ENCODE results near the gene RNASE11. TPM values are rescaled to one million over a fixed set of nuclear protein-coding genes. Genes with fewer than 3 reads are reported as not detected.

RNASE11 gene
- total RNA-seq, 1 experiment from 2014 or later, result not detected

DNA sequence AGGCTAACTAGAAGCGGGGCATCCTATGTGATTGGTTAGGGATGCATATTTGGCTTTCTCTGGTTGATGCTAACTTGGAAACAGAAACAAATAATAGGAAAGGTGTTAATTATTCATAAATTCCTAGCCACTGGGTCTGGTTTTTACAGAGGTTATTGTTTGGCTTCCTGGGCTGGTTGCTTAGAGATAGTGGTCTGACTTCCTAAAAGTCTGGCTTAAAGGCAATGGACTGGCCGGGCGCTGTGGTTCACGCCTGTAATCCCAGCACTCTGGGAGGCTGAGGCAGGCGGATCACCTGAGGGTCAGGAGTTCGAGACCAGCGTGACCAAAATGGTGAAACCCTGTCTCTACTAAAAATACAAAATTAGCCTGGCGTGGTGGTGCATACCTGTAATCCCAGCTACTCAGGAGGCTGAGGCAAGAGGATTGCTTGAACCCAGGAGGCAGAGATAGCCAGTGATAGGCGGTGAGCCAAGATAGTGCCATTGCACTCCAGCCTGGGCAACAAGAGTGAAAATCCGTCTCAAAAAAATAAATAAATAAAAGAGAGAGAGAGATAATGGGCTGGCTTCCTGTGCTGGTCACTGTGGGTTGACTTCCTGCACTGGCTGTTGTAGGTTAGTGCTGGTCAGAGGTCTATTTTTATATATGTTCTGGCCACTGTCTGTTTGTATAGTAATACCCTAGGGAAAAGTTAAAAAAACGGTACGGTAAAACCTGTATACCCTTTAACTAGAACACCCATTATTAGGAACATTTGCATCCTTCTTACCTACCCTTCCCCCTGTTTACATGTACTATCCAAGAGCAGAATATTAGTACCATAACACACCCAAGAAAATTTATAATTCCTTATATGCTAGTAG, 29.6 kb upstream of the RNASE11 start:
- no peak overlapping the region for H3K18ac ChIP-seq (ENCODE audit: insufficient read length, low read depth, low read length)
- Mint-ChIP-seq H3K4me1 (peaks cover 11% of the 10 kb centered on the region in 2 experiments), H3K4me3 (no peak overlapping the region), H3K36me3 (ENCODE audit: insufficient read depth in 1 of 3, low read depth in 3 of 3) (no peaks in the 10 kb centered on the region; a peak in 2 of 7 replicates), H3K27me3 (ENCODE audit: low read depth) (peaks cover 3% of the 10 kb centered on the region), H3K27ac (no peak overlapping the region; a peak in 1 of 7 replicates), H3K9me3 (no peaks in the 10 kb centered on the region)
- H4K5ac ChIP-seq (ENCODE audit: insufficient read length, low read depth, low read length), result no peak overlapping the region
- no peaks in the 10 kb centered on the region for H3K4me1 ChIP-seq (ENCODE audit: insufficient read depth, low read length)
- H4K91ac ChIP-seq (ENCODE audit: insufficient read length, low read depth, low read length), result no peak overlapping the region
- no peak overlapping the region for H3K27ac ChIP-seq (ENCODE audit: insufficient read length, low read depth, low read length)
- H3K23ac ChIP-seq (ENCODE audit: insufficient read length, low read depth, low read length), result no peak overlapping the region
- WGBS (ENCODE audit: extremely low coverage, insufficient read length, low lambda C conversion rate), result no CpG with 5 or more reads among the region's 12 CpGs
- no peak overlapping the region for H3K4ac ChIP-seq (ENCODE audit: low read depth, low read length)
- no peaks in the 10 kb centered on the region for H4K20me1 ChIP-seq (ENCODE audit: control insufficient read depth, insufficient read depth, insufficient read length)
- H3K79me2 ChIP-seq (ENCODE audit: insufficient read depth, low read length), result no peaks in the 10 kb centered on the region
- H2BK20ac ChIP-seq (ENCODE audit: low read depth, low read length, poor library complexity, severe bottlenecking), result no peak overlapping the region
- no peaks in the 10 kb centered on the region for H3K23me2 ChIP-seq (ENCODE audit: insufficient read length, low read depth, low read length, poor library complexity, severe bottlenecking)
- no peak overlapping the region for H3T11ph ChIP-seq (ENCODE audit: low read length)
- H3K4me2 ChIP-seq (ENCODE audit: insufficient read depth, insufficient read length, low read length), result no peak overlapping the region
- H3K27me3 ChIP-seq (ENCODE audit: insufficient read depth, low read length), result no peaks in the 10 kb centered on the region; the same call in 1 of the 2 replicates
- H2BK120ac ChIP-seq (ENCODE audit: low read depth, low read length, poor library complexity, severe bottlenecking), result no peak overlapping the region
- H3K14ac ChIP-seq (ENCODE audit: insufficient read depth, low read length), result no peak overlapping the region
- no peak for TF ChIP-seq CTCF (conservative IDR thresholded peaks at IDR 0.05)
- H2BK15ac ChIP-seq (ENCODE audit: low read depth, low read length), result no peak overlapping the region
- H3K56ac ChIP-seq (ENCODE audit: insufficient read length, low read depth, low read length), result no peak overlapping the region
- no peak overlapping the region for H2AFZ ChIP-seq (ENCODE audit: low read length)
- H2BK12ac ChIP-seq (ENCODE audit: insufficient read length, low read depth, low read length), result no peak overlapping the region
- no peak overlapping the region for H2AK5ac ChIP-seq (ENCODE audit: insufficient read length, low read length)
- no peak overlapping the region for H3K9ac ChIP-seq (ENCODE audit: extremely low read depth, insufficient read length, low read length)
- DNase-seq, result no peak
- no peak overlapping the region for H4K8ac ChIP-seq (replicated peaks; ENCODE audit: insufficient read length, low read depth, low read length)
- no peaks in the 10 kb centered on the region for H3K79me1 ChIP-seq (ENCODE audit: insufficient read depth, low read depth, low read length, poor library complexity, severe bottlenecking)
- H2BK5ac ChIP-seq (ENCODE audit: insufficient read length, low read length), result no peak overlapping the region
- H3K9me3 ChIP-seq (ENCODE audit: control insufficient read depth, low read depth, low read length), result no peaks in the 10 kb centered on the region
